T-helper 1 cell treated with Interleukin-12 subunit alpha and Interleukin-12 subunit beta and Interleukin-4 antibody, amounts not matched to agents 30 ng/mL and 1 ng/mL, for 36 hours (primary cell): Measurements from ENCODE around the gene CASP9. TPM values are rescaled to one million over a fixed set of nuclear protein-coding genes. Genes with fewer than 3 reads are reported as not detected.
"Not testable (repeated sequence)": the region's sequence is repeated elsewhere in the genome, so short reads cannot be mapped to it uniquely, and the experiment has no call there.

Source experiments
- intact Hi-C: fragments of 100-400 bp; cut with micrococcal nuclease; formaldehyde crosslinking; loops from one replicate; pipeline ENCODE4 v1.15.1; 2024
- total RNA-seq: library from RNA; stranded (reverse); gene quantifications from 2 replicates; pipeline ENCODE4 v1.2.3, GENCODE V29; 2022

The CASP9 gene
- total RNA-seq, 1 donor from 2014 or later, result 26.0 TPM

- intact Hi-C loops, result loop anchor here (1.0 kb wide), 1 partner anchor 178 kb away; no protein-coding TSS in a partner anchor
These were observed 22.6 kb downstream of the CASP9 start for GRCh38 chr1:15501208-15502032.

GRCh38 chr1:15500184-15501178, 23.5 kb downstream of the CASP9 start:
- intact Hi-C loops, result loop anchor here (1.0 kb wide), 1 partner anchor 177 kb away; no protein-coding TSS in a partner anchor

GRCh38 chr1:15493869-15494390, 30.1 kb downstream of the CASP9 start:
- intact Hi-C loops, result no loop called here

- intact Hi-C loops, result no loop called here
These were observed 31.4 kb downstream of the CASP9 start for GRCh38 chr1:15492596-15492995.

- intact Hi-C loops, result not testable (repeated sequence)
These were observed 33.0 kb downstream of the CASP9 start for GRCh38 chr1:15491010-15491409.

- intact Hi-C loops, result no loop called here
These were observed 34.8 kb downstream of the CASP9 start for GRCh38 chr1:15489052-15489736.

- intact Hi-C loops, result no loop called here
These were observed 35.6 kb downstream of the CASP9 start for GRCh38 chr1:15488371-15488770.

- intact Hi-C loops, result not testable (repeated sequence)
These were observed 37.0 kb downstream of the CASP9 start for GRCh38 chr1:15486844-15487610.

GRCh38 chr1:15485636-15486035, 38.4 kb downstream of the CASP9 start:
- intact Hi-C loops, result no loop called here

- intact Hi-C loops, result not testable (repeated sequence)
These were observed 39.6 kb downstream of the CASP9 start for GRCh38 chr1:15484443-15484842.

GRCh38 chr1:15483971-15484370, 40.0 kb downstream of the CASP9 start:
- intact Hi-C loops, result no loop called here

GRCh38 chr1:15482983-15483543, 41.0 kb downstream of the CASP9 start:
- intact Hi-C loops, result not testable (repeated sequence)

- intact Hi-C loops, result not testable (repeated sequence)
These were observed 41.6 kb downstream of the CASP9 start for GRCh38 chr1:15482455-15482854.

- intact Hi-C loops, result no loop called here
These were observed 44.2 kb downstream of the CASP9 start for GRCh38 chr1:15479654-15480347.

- intact Hi-C loops, result no loop called here
These were observed 46.3 kb downstream of the CASP9 start for GRCh38 chr1:15477646-15478212.

GRCh38 chr1:15476927-15477326, 47.1 kb downstream of the CASP9 start:
- intact Hi-C loops, result no loop called here

GRCh38 chr1:15475752-15476314, 48.2 kb downstream of the CASP9 start, which contains the start of gene CELA2B:
CELA2B (plus strand) TSS chr1:15476104; CDS start chr1:15476126, 22 bp downstream.
- intact Hi-C loops, result no loop called here

GRCh38 chr1:15472587-15472986, 51.4 kb downstream of the CASP9 start:
- intact Hi-C loops, result no loop called here
